ENCODE measurements around the gene TNRC6B. TPM values are rescaled to one million over a fixed set of nuclear protein-coding genes. Genes with fewer than 3 reads are reported as not detected.

Gene TNRC6B
- total and polyA plus RNA-seq, 8 donors = 13.7 to 40.7 (median 15.7) TPM

DNA sequence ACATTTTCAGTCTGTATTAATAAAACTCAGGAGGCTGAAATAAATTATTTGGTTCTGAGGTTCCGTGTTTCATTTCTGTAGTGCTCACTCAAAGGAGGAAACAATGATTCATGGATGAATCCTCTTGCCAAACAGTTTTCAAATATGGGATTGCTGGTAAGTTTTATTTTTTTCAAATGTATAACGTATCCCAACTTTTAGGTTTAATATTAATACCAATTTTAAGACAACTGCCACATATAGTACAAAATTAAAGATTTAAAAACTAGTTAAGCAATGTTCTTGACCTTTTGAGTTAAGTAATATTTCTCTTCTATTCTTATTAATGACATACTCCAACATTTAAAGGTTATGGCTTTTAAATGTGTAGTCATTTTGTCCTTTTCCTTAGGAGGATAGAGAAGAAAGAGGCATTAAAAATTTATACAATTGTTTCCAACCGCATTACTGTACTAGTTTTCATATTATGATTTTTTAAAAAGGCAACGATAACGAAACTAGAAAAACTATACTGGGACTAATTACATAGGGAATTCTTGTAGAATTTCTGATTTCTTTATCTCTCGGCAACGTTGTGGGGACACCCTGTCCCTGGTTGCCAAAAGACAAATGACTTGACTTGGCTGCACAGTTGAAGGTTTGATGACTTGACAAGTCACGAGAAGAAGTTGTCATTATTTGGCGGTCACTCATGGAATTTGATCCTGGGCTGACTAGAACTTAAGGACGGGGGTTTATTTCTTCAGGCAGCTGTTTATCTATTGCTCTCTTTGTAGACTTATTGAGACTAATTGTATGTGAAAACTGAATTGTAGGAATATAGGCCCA lies 99.5 kb downstream of the TNRC6B start:
- ATAC-seq (peak; percentile 56), DNase-seq (peak in 2 of 4 donors; percentile 73 to 82)
- peak overlapping the region; percentile 18 to 32 for H3K4me3 ChIP-seq
- H3K4me1 ChIP-seq = peaks cover 7 to 28% of the 10 kb centered on the region in 2 donors
- no peaks in the 10 kb centered on the region for H3K27me3 ChIP-seq
- H3K27ac ChIP-seq = peak overlapping the region; percentile 85 to 91
- TF ChIP-seq, protein P1, sequence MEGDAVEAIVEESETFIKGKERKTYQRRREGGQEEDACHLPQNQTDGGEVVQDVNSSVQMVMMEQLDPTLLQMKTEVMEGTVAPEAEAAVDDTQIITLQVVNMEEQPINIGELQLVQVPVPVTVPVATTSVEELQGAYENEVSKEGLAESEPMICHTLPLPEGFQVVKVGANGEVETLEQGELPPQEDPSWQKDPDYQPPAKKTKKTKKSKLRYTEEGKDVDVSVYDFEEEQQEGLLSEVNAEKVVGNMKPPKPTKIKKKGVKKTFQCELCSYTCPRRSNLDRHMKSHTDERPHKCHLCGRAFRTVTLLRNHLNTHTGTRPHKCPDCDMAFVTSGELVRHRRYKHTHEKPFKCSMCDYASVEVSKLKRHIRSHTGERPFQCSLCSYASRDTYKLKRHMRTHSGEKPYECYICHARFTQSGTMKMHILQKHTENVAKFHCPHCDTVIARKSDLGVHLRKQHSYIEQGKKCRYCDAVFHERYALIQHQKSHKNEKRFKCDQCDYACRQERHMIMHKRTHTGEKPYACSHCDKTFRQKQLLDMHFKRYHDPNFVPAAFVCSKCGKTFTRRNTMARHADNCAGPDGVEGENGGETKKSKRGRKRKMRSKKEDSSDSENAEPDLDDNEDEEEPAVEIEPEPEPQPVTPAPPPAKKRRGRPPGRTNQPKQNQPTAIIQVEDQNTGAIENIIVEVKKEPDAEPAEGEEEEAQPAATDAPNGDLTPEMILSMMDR (IDR thresholded peaks at IDR 0.05) = no peak
- intact Hi-C loops (cut with DNase I) = no loop called here
- peaks cover 0 to 64% of the 10 kb centered on the region in 2 donors for H3K36me3 ChIP-seq
- H3K9me3 ChIP-seq = no peaks in the 10 kb centered on the region

DNA sequence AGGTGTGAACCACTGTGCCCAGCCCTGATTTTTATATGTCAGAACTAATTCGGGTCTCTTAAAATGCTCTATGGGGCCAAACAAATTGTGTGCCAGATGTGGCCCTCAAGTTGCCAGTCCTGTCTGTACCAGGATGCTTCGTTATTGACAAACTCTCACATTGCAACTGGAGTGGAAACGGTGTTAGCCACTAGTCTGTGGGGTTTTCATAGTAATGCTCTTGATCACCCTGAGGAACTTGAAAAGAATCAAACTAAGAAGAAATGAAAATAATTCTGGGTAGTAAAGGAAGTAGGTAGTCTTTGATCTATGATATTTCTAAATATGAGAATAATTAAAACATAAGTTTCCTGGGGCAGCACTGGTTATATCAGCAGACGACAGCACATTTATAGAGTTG lies 101.3 kb downstream of the TNRC6B start:
- no peak for ATAC-seq
- peaks cover 7 to 23% of the 10 kb centered on the region in 2 donors for H3K4me1 ChIP-seq
- no peak for DNase-seq
- H3K27me3 ChIP-seq = no peaks in the 10 kb centered on the region
- intact Hi-C loops (cut with DNase I) = no loop called here
- TF ChIP-seq, protein P1 (IDR thresholded peaks at IDR 0.05) = no peak
- no peak overlapping the region for H3K27ac ChIP-seq
- no peaks in the 10 kb centered on the region for H3K9me3 ChIP-seq
- no peak overlapping the region for H3K4me3 ChIP-seq
- H3K36me3 ChIP-seq = peaks cover 0 to 56% of the 10 kb centered on the region in 2 donors

DNA sequence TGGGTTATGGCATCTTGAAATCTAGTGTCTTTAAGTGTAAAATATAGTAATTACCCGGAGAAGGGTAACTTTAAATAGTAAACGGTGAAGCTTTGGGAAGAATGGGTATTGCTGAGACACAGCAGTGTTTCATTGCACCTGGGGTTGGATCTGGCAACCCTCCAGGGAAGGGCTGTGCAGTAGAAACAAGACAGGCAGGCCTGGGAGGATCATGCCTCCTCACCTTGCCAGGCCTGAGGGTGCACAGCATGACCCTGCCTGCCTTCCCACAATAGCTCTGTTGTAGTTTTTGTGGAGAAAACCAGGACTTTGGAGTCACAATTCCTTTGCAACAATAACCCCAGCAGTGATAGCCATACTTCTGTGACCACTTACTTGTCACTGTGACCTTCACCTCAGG lies 104.0 kb downstream of the TNRC6B start:
- ATAC-seq (no peak), DNase-seq (no peak)
- no peak overlapping the region for H3K27ac ChIP-seq
- H3K9me3 ChIP-seq = no peaks in the 10 kb centered on the region
- TF ChIP-seq, protein P1 (IDR thresholded peaks at IDR 0.05) = no peak
- H3K27me3 ChIP-seq = no peaks in the 10 kb centered on the region
- H3K4me3 ChIP-seq = no peak overlapping the region
- peaks cover 0 to 8% of the 10 kb centered on the region in 2 donors for H3K4me1 ChIP-seq
- H3K36me3 ChIP-seq = peaks cover 0 to 64% of the 10 kb centered on the region in 2 donors
- intact Hi-C loops (cut with DNase I) = no loop called here

DNA sequence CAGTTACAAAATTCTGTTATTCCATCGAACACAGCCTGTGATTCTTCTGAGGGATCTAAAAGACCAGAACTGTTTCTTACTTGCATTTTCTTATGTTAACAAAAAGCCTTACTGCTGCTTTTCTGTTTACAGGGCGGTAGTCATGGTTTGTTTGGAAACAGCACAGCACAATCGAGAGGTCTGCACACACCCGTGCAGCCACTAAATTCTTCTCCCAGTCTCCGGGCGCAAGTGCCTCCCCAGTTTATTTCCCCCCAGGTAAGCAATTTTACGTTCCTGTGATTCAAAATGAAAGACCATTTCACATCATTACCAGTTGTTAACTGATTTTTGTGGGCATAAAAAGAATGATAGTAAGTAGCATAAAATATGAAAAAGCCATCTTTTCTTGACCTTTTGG lies 107.8 kb downstream of the TNRC6B start:
- DNase-seq (no peak), ATAC-seq (no peak)
- Histone ChIP-seq H3K36me3 (peaks cover 0 to 77% of the 10 kb centered on the region in 2 donors), H3K9me3 (no peaks in the 10 kb centered on the region), H3K27ac (no peak overlapping the region), H3K4me1 (peaks cover 0 to 14% of the 10 kb centered on the region in 2 donors), H3K4me3 (no peak overlapping the region), H3K27me3 (no peaks in the 10 kb centered on the region)
- intact Hi-C loops (cut with DNase I) = no loop called here
- TF ChIP-seq, protein P1 (IDR thresholded peaks at IDR 0.05) = no peak

DNA sequence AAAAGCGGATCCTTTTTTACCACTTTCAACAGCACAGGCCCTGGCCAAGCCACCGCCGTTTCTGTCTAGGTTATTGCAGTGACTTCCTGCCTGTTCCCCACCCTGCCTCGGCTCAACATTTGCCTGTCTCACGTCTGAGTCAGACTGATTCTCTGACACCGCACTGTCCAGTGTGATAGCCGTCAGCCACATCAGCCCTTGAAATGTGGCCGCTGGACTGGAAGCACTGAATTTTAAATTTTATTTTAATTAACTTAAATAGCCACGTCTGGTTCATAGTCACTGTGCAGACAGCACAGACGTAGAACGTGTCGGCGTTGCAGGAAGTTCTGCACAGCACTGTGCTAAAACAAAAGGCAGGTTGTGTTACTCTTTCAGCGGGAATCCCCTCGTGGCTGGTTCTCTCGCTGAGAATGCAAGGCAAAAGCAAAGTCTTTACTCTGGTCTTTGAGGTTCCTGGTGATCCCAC lies 112.3 kb downstream of the TNRC6B start:
- Histone ChIP-seq H3K36me3 (peaks cover 0 to 81% of the 10 kb centered on the region in 2 donors), H3K4me3 (no peak overlapping the region), H3K9me3 (no peaks in the 10 kb centered on the region), H3K4me1 (peaks cover 0 to 19% of the 10 kb centered on the region in 2 donors), H3K27me3 (no peaks in the 10 kb centered on the region), H3K27ac (peak overlapping the region in 1 of 2 donors; percentile 79)
- ATAC-seq (peak; percentile 49), DNase-seq (peak in 1 of 4 donors; percentile 84)
- intact Hi-C loops (cut with DNase I) = no loop called here
- TF ChIP-seq, protein P1 (IDR thresholded peaks at IDR 0.05) = no peak
